ENCODE results near the gene JOSD2.

JOSD2 gene

DNA sequence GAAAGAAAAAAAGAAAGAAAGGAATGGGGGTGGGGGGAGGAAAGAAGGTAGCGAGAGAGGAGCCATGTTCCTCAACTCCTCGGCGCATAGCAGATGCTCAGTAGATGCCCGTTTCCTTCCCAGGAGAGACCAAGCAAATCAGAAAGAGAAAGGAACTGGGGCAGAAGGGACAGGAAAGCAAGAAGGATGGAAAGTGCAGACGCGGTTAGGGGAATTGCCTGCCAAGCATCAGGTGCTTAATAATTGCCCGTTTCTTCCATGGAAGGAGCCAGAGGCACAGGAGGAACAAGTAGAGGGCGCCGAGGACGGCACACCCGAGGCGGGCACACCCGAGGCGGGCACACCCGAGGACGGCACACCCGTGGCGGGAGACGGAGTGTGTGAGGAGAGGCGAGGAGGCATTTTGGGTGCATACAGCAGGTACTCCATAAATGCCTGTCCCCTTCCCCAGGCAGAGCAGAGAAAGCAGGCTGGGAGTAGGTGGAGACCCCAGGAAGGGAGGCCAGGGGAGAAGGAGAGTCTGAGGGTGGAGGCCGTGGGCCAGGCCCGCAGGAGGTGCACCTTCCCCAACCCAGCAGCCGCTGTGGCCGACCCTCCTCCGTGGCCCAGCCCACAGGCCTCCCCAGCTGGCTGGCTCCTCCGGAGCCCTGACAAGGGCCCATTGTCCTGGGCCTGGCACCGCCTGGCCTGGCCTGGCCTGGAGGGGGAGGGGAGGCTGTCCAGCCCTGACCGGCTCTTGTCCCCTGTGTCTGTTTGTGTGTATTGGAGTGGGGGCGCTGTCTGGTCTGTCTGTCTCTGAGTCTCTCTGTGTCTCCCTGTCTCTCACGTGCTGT is 14.6 kb downstream of the JOSD2 start:
- no peak for DNase-seq (ENCODE audit: low read depth in 2 of 2)

DNA sequence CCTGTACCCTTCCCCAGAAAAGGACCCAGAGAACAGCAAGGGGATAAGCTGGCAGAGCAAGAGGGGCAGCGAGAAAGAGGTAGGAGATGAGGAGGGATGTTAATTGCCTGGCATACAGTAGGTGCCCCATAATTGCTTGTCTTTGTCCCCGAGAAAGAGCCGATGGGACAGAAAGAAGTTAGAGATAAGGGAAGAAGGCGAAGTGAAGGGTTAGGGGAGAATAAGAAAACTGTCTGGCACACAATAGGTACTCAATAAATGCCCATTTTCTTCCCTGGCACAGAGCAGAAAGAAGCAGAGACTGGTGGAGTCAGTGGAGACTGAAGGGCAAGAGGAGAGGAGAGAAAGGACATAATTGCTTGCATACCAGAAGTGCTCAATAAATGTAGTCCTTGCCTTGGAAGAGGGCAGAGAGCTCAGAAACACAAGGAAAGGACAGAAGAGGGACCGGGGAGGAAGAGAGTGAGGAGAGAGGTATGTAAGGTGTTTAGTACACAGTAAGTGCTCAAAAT is 15.9 kb downstream of the JOSD2 start:
- DNase-seq (ENCODE audit: low read depth in 2 of 2), result no peak

DNA sequence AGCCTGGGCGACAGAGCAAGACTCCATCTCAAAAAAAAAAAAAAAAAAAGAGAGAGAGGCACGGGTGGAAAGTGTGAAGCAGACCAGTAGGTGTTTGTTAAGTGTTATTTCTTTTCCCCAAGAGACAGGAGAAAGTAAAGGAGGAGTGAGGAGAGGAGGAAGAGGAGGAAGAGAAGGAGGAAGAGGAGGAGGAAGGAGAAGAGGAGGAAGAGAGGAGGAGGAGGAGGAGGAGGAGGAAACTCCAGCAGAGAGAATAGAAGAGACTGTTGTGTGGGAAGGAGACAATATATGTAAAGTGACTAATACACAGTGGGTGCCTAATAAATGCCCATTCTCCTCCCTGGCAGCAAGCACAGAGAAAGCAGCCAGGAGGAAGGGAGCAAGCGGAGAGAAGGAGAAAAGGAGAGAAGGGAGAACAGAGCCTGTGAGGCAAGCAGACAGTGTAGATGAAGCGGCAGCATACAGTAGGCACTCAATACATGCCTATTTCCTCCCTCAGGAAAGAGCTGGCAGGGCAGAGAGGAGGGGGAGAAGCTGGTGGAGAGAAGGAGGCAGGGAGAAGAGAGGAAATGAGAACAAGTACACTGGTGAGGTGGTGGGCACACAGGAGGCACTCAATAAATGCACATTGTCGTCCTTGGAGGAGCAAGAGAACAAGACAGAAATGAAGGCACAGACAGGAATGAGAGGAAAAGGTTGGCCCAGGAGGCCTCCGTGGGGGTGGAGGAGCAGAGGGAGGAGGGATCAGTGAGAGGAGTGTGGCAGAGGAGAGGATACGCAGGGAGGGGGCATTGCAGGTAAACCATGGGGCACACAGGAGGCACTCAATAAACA is 16.6 kb downstream of the JOSD2 start:
- DNase-seq (ENCODE audit: low read depth in 2 of 2), result no peak

DNA sequence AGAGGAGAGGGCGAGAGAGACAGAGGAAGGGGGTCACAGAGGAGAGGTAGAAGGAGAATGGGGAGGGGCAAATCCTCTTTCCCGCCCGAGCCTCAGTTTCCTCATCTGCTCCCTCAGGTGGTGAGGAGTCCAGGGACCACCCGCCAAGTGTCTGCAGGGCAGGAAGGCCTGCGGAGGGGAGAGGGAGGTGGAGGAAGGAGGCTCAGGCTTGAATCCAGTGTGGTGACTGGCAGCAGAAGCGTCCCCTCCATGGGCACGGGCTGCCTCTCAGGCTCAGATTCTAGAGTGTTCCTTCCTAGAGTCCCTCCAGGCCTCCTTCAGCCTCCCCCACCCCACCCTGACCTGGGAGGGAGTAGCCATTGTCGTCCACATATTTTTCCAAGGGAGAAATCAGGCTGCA is 17.8 kb downstream of the JOSD2 start:
- DNase-seq (ENCODE audit: low read depth in 2 of 2), result no peak

DNA sequence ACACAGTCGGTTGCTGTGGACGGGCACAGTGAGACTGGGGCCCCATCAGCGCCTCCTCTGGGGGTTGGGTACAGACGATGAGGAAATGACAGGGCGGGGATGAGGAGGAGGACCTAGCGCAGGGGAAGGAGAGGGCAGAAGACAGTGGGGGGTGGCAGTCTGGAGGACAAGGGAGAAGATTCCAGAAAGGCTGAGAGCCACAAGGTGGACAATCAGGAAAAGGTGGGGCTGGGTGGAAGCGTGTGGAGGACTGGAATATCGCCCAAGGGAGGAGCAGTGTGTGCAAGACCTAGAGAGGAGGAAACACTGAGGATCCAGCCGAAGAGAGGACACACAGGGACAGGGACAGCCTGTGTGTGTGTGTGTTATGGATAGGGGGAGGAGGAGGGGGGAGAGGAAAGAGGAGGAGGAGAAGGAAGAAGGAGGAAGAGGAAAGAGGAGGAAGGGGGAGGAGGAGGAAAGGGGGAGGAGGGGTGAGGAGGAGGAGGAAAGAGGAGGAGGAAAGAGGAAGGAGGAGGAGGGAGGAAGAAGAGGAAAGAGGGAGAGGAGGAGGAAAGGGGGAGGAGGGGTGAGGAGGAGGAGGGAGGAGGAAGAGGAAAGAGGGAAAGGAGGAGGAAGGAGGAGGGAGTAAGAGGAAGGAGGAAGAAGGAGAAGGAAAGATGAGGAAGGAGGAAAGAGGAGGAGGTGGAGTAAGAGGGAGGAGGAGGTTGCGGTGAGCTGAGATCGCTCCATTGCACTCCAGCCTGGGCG is 18.5 kb downstream of the JOSD2 start:
- peak in 1 of 2 donors; percentile 43 for DNase-seq (ENCODE audit: low read depth in 2 of 2)

DNA sequence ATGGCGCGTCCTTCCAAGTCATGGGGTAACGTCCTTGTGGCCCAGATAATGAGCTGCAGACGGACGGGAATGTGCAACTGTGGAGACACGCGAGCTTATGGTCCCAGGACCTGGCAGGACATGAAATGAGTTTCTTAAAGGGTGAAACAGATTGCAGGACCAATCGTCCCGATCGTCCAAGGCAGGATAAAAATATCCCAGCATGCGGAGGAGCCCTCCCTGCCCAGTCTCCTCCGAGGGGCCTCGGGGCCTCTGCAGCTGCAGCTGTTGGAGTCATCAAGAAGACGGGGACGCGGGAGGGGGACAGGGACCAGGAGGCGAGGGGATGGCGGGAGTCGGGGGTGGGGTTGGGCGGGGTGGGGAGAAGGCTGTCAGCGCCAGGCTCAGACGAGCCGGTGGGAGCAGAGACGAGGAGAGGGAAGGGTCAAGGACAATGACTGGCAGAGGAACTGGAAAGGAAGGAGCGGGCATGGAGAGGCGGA is 20.0 kb downstream of the JOSD2 start:
- no peak for DNase-seq (ENCODE audit: low read depth in 2 of 2)

DNA sequence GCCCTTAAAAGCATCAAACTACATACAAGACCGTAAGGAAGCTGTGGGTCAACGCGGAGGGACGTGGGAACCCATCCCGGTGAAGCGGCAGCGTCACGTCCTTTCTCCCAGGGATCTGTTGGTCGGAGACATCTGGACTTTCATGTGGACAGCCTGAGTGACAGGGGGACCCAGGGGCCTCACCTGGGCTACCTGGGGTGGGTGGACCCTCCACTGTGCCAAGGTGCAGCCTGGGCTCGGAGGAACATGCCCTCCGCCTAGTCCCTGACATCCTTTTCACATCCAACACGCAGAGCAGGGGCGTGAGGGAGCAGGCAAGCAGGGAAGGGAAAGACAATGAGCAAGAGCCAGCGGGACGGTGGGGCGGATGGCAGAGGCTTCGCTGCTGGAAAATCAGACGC is 20.6 kb downstream of the JOSD2 start:
- no peak for DNase-seq (ENCODE audit: low read depth in 2 of 2)

DNA sequence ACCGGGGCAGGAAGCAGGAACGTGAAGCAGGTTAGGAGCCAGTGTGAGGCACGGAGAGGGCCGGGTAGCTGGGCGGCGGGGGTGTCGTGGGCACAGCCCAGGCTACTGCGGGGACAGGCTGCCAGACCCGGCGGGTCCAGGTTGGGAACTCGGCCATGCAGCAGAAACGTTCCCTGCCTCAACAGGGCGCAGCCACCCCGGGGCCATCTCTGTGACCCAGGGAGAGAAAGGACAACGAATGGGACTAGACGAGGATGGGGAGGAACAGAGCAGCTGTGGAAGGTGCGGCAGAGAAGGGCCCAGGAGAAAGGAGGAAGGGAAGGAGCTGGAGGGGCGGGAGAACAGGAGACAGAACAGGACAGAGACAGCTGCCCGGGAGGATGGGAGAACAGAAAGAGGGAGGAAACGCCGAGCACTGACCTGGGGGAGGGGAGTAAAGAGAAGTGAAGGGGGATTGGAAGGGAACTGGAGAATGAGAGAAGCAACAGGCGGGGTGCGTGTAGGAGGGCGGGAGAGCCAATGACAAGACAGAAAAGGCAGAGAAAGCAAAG is 21.5 kb downstream of the JOSD2 start:
- DNase-seq (ENCODE audit: low read depth in 2 of 2), result no peak

DNA sequence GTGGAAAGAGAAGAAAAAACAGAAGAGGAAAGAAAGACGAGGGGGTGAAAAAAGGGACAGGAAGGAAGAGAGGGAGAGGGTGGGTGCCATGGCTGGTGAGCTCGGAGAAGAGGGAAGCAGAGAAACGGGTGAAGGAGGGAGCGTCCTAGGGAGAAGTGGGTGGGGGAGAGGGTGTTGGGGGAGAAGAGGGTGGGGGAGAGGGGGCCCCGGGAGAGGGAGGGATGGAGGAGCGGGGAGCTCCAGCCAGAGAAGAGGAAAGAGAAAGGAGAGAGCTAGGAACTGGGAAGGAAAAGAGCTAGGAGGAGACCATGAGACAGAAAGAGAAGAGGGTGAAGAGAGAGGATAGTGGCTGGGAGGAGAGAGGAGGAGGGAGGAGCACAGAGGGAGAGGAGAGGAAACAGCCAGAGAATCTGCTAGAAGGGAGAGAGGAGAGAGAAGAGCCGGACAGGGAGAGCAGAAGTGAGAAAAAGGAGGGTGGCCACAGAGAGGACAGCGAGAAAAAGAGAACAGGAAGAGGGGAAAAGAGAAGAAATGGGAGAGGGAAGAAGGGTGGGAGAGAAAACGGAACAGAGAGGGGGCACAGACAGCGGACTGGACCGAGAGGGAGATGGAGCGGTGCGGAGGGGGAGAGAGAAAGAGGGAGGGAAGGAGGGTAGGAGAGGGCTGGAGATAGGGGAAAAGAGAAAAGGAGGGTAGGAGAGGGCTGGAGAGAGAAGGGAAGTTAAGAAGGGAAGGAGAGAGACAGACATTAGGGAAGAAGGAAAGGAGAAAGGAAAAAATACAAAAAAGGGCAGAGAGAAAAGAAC is 22.4 kb downstream of the JOSD2 start:
- no peak for DNase-seq (ENCODE audit: low read depth in 2 of 2)

DNA sequence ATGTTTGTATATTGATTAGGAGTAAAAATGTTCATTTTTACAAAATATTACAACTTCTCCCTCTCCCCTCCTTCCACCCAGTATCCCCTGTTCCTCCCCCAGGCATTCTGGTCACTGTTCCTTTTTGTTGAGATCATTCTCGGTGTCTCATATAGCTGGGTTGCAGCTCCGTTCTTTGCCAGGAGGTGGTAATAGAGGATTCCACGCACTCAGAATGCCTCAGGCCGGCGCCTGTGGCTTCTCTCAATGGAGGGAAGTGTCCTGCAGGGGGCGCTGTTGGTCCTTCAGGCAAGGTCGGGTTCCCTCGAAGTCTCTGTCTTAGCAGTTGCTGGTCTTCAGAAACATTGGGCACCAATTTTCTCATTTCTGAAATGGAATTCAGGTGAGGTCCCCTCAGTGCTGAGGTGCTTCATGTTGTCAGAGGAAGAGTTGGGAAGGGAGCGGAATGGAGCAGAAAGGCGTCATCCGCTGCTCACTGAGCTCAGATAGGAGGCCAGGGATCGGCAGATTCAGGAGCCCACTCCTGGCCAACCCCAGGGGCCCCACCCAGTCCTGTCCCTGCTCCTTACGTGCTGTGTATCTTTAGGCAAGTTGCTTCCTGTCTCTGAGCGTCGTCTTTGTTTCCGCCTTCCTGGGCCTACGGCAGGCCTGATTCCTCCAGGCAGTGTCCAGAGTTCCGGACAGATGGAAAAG is 24.0 kb downstream of the JOSD2 start:
- DNase-seq (ENCODE audit: low read depth in 2 of 2), result peak; percentile 68 to 76

DNA sequence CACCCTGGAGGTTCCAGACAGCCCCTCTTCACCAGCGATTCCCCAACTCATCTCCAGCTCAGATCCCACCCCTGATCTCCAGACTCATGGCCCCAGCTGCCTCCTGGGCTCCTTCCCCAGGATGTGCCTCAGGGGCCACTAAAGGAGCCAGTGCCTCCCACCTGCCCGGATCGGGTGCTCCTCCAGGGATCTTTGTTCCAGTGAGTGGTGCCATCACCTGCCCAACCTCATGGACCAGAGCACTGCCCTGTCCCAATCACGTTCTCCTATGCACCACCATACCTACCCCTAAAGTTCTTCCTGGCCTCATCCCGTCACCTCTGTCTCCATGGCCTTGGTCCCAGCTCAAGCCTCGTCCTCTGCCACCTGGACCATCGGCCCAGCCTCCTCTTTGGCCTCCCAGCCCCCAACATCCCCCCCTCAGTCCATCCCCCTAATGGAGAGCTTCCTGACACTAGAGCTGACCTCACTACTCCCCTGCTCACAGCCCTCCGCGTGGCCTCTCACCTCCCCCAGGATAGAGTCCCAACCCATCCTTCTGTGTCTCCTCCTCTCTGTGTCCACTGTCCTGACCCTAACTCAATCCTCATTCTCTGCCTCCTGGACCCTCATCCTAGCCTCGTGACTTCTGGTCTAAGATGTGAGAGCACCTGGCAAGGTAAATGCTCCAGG is 25.6 kb downstream of the JOSD2 start:
- DNase-seq (ENCODE audit: low read depth in 2 of 2), result no peak

DNA sequence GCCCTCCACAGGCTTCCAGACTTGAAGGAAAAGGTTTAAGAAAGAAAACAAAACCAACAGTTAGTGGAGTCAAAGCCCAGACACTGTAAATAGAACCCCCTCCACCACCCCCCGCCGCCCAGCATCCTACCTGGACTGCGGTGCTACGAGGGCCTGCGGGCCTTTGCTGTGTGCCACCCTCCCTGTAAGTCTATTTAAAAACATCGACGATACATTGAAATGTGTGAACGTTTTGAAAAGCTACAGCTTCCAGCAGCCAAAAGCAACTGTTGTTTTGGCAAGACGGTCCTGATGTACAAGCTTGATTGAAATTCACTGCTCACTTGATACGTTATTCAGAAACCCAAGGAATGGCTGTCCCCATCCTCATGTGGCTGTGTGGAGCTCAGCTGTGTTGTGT is 28.1 kb downstream of the JOSD2 start:
- no peak for DNase-seq (ENCODE audit: low read depth in 2 of 2)

DNA sequence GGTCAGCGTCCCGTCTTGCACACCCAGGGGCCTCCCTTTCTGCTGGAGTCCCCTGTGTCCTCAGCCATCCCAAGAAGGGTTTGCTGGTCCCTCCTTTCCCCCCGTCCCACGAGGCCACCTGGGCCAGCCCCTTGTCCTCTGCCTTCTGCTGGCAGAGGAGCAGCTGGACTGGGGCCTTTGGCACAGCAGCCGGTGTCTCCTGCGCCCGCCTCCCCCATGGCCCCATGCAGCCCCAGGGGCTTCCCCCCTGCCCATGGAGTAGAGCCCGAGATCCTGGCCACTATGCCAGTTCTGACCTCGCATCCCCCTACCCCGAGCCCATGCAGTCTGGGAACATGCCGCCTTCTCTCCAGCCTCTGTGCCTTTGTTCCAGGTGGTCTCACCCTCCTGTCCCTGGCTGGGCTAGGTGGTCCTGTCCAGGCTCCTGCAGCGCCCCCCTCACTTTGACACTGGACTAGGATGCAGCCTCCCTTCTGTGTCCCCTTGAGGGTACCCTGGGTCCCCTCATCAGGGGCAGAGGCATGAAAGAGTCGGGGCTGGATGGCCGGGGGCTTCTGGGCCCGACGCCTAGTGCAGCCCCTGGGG is 28.6 kb downstream of the JOSD2 start:
- no peak for DNase-seq (ENCODE audit: low read depth in 2 of 2)

DNA sequence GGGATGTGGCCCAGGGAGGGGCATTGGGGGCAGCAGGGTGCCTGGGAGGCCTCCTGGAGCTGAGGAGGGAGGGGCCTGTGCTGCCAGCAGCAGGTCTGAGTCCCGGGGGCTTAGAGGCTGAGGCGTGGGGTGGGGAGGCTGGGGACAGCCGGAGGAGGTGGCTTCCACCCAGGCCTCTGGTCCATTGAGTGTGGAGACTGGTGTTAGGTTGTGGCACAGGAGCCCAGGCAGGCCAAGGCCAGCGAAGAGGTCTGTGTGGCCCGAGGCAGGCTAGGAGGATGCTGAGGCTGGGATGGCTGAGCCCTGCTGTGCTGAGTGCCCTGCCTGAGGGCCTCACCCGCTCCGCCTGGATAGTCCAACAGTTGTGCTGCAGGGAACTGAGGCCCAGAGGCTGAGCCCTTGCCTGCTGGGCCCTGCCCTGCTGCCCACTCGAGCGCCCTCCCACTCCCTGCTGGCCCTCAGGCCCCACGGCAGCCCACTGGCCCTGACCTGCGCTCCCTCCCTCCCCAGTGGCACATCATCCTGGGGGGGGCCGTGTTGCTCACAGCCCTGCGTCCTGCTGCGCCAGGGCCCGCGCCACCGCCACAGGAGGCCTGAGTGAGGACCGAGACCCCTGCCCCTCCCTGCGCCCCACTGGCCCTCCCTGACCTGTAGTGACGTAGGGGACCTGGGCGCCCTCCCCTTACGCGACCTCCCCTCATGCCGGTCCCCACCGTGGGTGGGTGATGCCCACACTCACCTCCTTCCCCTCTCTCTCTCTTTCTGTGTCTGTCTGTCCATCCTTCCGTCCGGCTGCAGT is 29.4 kb downstream of the JOSD2 start:
- no peak for DNase-seq (ENCODE audit: low read depth in 2 of 2)

DNA sequence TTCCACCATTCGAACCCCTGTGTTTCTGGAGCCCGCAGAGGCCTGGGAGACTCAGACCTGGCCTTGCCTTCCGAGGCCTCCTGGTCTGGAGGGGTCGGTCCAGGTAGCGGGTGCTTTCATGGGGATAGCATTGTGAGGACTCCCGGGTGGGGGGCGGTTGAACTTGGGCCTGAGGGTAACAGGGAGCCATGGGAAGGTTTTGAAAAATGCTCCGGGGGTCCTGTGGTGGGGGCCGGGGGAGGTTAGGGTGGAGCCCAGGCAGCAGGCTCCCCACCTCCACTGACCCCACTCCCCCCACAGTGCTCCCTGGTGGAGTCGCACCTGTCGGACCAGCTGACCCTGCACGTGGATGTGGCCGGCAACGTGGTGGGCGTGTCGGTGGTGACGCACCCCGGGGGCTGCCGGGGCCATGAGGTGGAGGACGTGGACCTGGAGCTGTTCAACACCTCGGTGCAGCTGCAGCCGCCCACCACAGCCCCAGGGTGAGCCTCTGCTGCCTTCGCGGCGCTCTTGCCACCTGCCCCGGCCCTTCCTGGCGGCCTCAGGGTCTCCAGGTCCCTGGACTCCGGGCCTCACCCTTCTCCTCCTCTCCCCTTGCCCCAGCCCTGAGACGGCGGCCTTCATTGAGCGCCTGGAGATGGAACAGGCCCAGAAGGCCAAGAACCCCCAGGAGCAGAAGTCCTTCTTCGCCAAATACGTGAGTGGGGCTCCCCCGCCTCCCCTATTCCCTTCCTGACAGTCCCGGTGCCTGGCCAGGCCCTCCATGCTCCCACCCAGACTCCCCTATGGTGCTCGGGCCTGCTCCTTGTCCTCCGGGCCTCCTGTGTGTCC is 30.5 kb downstream of the JOSD2 start:
- DNase-seq (ENCODE audit: low read depth in 2 of 2), result no peak

DNA sequence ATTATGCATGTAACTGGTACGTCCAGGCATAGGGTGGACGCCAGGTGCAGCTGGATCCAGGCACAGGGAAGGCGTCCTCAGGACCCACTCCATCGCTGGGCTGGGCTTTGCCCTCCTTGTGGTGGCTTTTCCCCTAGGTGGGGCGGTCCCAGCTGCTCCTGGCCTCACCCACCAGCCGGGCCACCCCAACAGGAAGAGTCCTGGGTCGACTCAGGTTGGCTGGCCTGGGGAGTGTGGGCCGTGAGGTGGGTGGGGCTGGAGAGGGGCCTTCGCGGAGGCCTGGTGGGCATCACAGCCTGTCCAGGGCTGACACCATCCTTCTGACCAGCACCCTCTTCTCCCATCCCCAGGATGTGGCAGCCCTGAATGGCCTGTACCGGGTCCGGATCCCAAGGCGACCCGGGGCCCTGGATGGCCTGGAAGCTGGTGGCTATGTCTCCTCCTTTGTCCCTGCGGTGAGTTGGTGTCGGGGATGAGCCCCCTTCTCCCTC is 31.2 kb downstream of the JOSD2 start:
- no peak for DNase-seq (ENCODE audit: low read depth in 2 of 2)

Measured in stimulated activated CD4-positive, alpha-beta T cell treated with anti-CD3 and anti-CD28 coated beads, Interleukin-15, amount 100 ng/mL, for 48 hours (primary cell).